GM23248 (cell line): ENCODE data around the gene SPATS2. TPM values are rescaled to one million over a fixed set of nuclear protein-coding genes. Genes with fewer than 3 reads are reported as not detected.

Source experiments
- DNase-seq: peaks from one replicate; pipeline ENCODE4 v3.0.0-alpha.2; 2015
- H2AFZ ChIP-seq: fragments of 200-600 bp; sonication (generic); 2 replicates; pipeline ENCODE4 v1.6.1; 2016; ENCODE audit warnings: antibody characterized with exemption
- H3F3A ChIP-seq: fragments of 200-600 bp; sonication (generic); 2 replicates; pipeline ENCODE4 v1.6.1; 2016; ENCODE audit warnings: mild to moderate bottlenecking, antibody characterized with exemption, mixed run types; ENCODE audit not compliant: insufficient read depth
- H3K27ac ChIP-seq: fragments of 200-600 bp; sonication (generic); 2 replicates; pipeline ENCODE4 v1.5.1; 2016; ENCODE audit warnings: mild to moderate bottlenecking
- H3K27me3 ChIP-seq: fragments of 200-600 bp; sonication (generic); replicated peaks from 2 replicates; pipeline ENCODE4 v1.6.1; 2016; ENCODE audit warnings: mild to moderate bottlenecking; ENCODE audit not compliant: insufficient read depth
- H3K36me3 ChIP-seq: fragments of 200-600 bp; sonication (generic); 2 replicates; pipeline ENCODE4 v1.6.1; 2016; ENCODE audit warnings: low read depth, mild to moderate bottlenecking
- H3K4me1 ChIP-seq: fragments of 200-600 bp; sonication (generic); 2 replicates; pipeline ENCODE4 v1.6.1; 2016; ENCODE audit warnings: mild to moderate bottlenecking; ENCODE audit not compliant: insufficient read depth
- H3K4me2 ChIP-seq: fragments of 200-600 bp; sonication (generic); one replicate; pipeline ENCODE4 v1.6.1; 2016; ENCODE audit warnings: mild to moderate bottlenecking; ENCODE audit not compliant: unreplicated experiment
- H3K4me3 ChIP-seq: fragments of 200-600 bp; sonication (generic); 2 replicates; pipeline ENCODE4 v1.5.1; 2016; ENCODE audit warnings: mild to moderate bottlenecking
- H3K79me2 ChIP-seq: fragments of 200-600 bp; sonication (generic); 2 replicates; pipeline ENCODE4 v1.6.1; 2016; ENCODE audit warnings: mild to moderate bottlenecking; ENCODE audit not compliant: insufficient read depth
- H3K9ac ChIP-seq: fragments of 200-600 bp; sonication (generic); 2 replicates; pipeline ENCODE4 v1.6.1; 2016; ENCODE audit warnings: mild to moderate bottlenecking
- H3K9me2 ChIP-seq: fragments of 200-600 bp; sonication (generic); 2 replicates; pipeline ENCODE4 v1.6.1; 2016; ENCODE audit warnings: mixed run types, mild to moderate bottlenecking, moderate library complexity; ENCODE audit not compliant: insufficient read depth
- H3K9me3 ChIP-seq: fragments of 200-600 bp; sonication (generic); one replicate; pipeline ENCODE4 v1.6.1; 2017; ENCODE audit warnings: low read depth
- H4K20me1 ChIP-seq: fragments of 200-600 bp; sonication (generic); 2 replicates; pipeline ENCODE4 v1.6.0; 2016; ENCODE audit not compliant: insufficient read depth
- EZH2 ChIP-seq: fragments of 200-600 bp; sonication (generic); IDR thresholded peaks from 2 replicates; pipeline ENCODE4 v1.6.1; 2018; ENCODE audit warnings: antibody characterized with exemption, mild to moderate bottlenecking; ENCODE audit not compliant: insufficient read depth, poor library complexity, severe bottlenecking
- EZH2phosphoT487 ChIP-seq: fragments of 200-600 bp; sonication (generic); IDR thresholded peaks from 2 replicates; pipeline ENCODE4 v1.6.1; 2018; ENCODE audit warnings: antibody characterized with exemption, moderate library complexity, mild to moderate bottlenecking, low read depth; ENCODE audit not compliant: insufficient read depth
- WGBS, 2 experiments: methylation state at CpG; one replicate each; pipeline ENCODE4 v1.1.6; 2015 to 2017; ENCODE audit warnings: low lambda C conversion rate in 2 of 2, low coverage in 1 of 2; ENCODE audit errors: missing lambda C conversion rate in 2 of 2; 5-methylcytosine and 5-hydroxymethylcytosine counted together
- in situ Hi-C: fragments of 300-500 bp; cut with MboI; formaldehyde crosslinking; loops from 2 replicates; pipeline ENCODE4 v1.15.0; 2020
- polyA plus RNA-seq: library from polyadenylated mRNA; unstranded; fragments of >200 nt; fragmentation: Nextera tagmentation; extraction: Ambion mirVana; gene quantifications from 2 replicates; pipeline ENCODE4 v1.2.1, GENCODE V29; 2016
- total RNA-seq: library from RNA; depleted of rRNA; stranded (reverse); fragments of >200 nt; shearing (Covaris generic); gene quantifications from 2 replicates; pipeline ENCODE4 v1.2.3, GENCODE V29; 2014

The SPATS2 gene
- total and polyA plus RNA-seq, 2 experiments from 2014 or later: 22.3 to 25.0 TPM

DNA sequence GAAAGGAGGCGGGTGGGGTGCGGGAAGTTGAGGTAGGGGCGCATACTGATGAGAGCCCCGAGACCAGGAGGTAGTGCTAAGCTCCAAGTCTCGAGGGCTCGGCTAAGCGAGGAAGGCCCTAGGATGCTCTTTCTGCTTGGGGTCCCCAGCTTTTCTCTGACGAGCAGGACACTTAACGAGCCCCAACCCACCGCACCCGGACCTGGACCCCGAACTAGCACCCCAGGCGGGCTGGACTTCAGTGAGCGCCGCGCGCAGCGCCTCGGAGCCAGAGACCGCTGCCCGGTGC, 25.5 kb upstream of the SPATS2 start:
- in situ Hi-C loops: no loop called here
- no peak for DNase-seq
- WGBS, 2 experiments: 29 to 32% methylated on average over 16 to 21 of the region's 21 CpGs
- no peaks in the 10 kb centered on the region for H3K36me3 ChIP-seq
- no peak overlapping the region for H3K9ac ChIP-seq
- peak overlapping the region; percentile 71; the same call in 1 of the 2 replicates for H2AFZ ChIP-seq
- H3K9me3 ChIP-seq: no peaks in the 10 kb centered on the region
- H3K9me2 ChIP-seq: no peaks in the 10 kb centered on the region
- H3K27me3 ChIP-seq: peaks cover 57% of the 10 kb centered on the region
- no peak overlapping the region for H3K4me3 ChIP-seq
- H3K4me1 ChIP-seq: peaks cover 17% of the 10 kb centered on the region
- H3K79me2 ChIP-seq: no peaks in the 10 kb centered on the region
- 0 out of 2 replicates have a peak, but pooled peaks cover 4% of the 10 kb centered on the region for H3F3A ChIP-seq
- H4K20me1 ChIP-seq: no peaks in the 10 kb centered on the region
- TF ChIP-seq EZH2phosphoT487: no peak
- no peak for TF ChIP-seq EZH2
- H3K4me2 ChIP-seq: peak overlapping the region; percentile 70
- no peak overlapping the region for H3K27ac ChIP-seq

DNA sequence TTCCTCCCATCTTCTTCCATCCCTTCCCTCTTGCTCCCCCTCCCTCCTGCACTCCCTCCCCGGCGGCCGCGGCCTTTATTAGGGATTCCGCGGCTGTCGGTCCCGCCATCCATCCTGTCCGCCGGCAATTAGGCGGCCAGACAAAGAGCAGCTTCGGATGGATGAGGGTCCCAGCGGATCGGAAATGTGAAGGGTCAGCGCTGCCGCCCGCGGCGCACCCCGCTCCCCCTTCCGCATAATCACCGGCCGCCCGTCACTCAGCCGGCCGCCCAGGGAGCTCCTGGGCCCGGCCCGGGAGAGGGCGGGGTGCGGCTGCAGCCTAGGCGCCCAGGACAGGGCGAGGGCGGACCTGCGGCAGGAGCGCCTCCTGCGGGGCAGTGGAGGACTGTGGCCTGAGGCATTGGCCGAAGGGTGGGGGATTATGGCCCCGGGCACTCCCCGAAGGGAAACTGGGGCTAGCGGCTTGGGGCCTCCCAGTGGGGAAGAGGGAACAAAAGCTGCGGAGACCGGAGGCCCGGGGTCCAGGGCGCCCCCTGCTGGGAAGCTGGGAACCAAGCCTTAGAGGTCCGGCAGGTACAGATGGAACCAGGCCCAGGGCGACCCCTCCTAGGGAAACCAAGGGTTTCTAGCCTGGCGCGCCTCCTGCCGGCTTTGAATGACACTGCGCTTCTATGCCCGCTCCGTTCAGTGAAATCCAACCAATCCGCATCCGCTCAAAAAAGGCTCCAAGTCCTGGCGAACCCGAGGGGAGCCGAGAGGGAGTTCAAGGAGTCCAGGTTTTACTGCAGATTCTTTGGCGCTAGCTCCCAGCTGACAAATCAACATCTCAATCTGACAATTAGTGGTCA, 25.0 kb upstream of the SPATS2 start:
- peak; percentile 81 for DNase-seq
- Histone ChIP-seq H3K4me1 (peaks cover 21% of the 10 kb centered on the region), H3K36me3 (no peaks in the 10 kb centered on the region), H3K4me2 (peak overlapping the region; percentile 70), H3K9ac (no peak overlapping the region), H3K27me3 (peaks cover 55% of the 10 kb centered on the region), H4K20me1 (no peaks in the 10 kb centered on the region), H3K79me2 (no peaks in the 10 kb centered on the region), H3F3A (0 out of 2 replicates have a peak, but pooled peaks cover 4% of the 10 kb centered on the region), H3K4me3 (peak overlapping the region; percentile 67), H2AFZ (peak overlapping the region; percentile 71), H3K27ac (no peak overlapping the region), H3K9me3 (no peaks in the 10 kb centered on the region), H3K9me2 (no peaks in the 10 kb centered on the region)
- WGBS, 2 experiments: 2 to 3% methylated on average over 52 to 58 of the region's 58 CpGs
- in situ Hi-C loops: no loop called here
- TF ChIP-seq EZH2 (peak; percentile 75), EZH2phosphoT487 (no peak)

DNA sequence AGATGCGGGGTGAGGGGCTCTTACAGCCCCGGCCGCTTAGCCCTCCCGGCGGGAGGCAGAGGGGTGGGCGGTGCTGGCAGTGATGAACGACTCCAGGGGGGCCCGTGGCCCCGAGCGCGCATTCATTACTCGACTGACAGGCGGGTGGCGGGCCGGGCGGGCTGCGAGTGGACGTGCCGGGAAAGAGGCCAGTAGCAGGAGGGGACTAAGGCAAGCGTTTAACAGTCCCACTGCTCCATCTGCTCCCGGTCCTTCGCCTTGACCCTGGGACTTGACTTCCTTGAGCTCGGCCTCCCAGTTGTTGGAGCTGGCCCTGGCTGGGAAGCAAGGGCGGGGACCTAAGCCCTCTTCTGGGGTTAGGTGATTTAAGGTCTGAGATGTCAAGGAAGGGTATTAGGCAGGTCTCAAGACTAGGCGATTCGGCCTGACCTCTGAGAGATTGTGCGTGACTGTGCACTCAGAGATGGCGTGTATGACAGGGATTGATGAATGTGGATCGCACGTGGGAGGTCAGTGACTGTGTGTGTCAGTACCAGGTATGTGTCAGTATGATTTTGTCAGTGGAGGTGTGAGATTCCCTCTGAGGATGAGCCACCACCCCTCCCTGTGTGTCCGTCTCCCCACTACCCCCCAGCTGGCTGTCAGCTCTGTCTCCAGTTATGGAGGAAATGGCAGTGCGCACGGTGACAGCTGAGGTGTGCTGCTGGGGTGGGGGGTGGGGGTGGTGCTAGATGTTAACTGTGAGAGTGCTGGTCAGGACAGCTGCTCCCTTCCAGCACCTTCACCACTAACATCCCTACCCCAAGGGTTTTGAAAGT, 24.1 kb upstream of the SPATS2 start:
- Histone ChIP-seq H4K20me1 (no peaks in the 10 kb centered on the region), H2AFZ (peak overlapping the region; percentile 71; the same call in 1 of the 2 replicates), H3K27ac (no peak overlapping the region), H3F3A (0 out of 2 replicates have a peak, but pooled peaks cover 4% of the 10 kb centered on the region), H3K4me2 (peak overlapping the region; percentile 70), H3K27me3 (peaks cover 52% of the 10 kb centered on the region), H3K4me1 (peaks cover 20% of the 10 kb centered on the region), H3K79me2 (no peaks in the 10 kb centered on the region), H3K36me3 (no peaks in the 10 kb centered on the region), H3K9ac (no peak overlapping the region), H3K9me2 (no peaks in the 10 kb centered on the region), H3K9me3 (no peaks in the 10 kb centered on the region), H3K4me3 (peak overlapping the region; percentile 67)
- WGBS, 2 experiments: 6 to 7% methylated on average over 21 to 33 of the region's 33 CpGs
- peak; percentile 33 for DNase-seq
- TF ChIP-seq EZH2: no peak
- TF ChIP-seq EZH2phosphoT487: no peak
- in situ Hi-C loops: no loop called here

DNA sequence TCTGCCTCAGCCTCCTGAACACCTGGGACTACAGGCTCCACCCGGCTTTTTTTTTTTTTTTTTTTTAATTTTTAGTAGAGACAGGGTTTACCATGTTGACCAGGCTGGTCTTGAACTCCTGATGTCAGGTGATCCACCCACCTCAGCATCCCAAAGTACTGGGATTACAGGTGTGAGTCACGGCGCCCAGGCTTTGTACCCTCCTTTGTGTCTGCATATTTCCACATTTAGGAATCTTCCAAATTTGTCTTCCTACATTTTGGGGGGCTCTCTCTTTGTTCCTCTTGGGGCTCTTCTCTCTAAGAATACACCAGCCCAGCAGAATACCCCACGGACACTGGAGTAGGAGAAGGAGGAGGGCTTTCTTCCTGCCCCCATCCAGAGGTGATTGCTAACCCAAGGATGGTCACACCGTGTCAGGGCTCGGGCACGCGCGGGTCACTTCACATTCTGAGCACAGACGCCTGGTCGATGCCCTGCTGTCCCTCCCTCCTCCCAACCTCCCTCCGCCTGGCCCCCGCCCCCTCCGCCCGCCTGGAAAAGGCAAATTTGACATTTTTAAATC, 22.7 kb upstream of the SPATS2 start:
- 15 to 22% methylated on average over 14 to 15 of the region's 15 CpGs for WGBS, 2 experiments
- peaks cover 20% of the 10 kb centered on the region for H3K4me1 ChIP-seq
- H3K9me3 ChIP-seq: no peaks in the 10 kb centered on the region
- H3K4me3 ChIP-seq: no peak overlapping the region
- H3K27me3 ChIP-seq: peaks cover 52% of the 10 kb centered on the region
- no peaks in the 10 kb centered on the region for H3K9me2 ChIP-seq
- in situ Hi-C loops: no loop called here
- H4K20me1 ChIP-seq: no peaks in the 10 kb centered on the region
- H2AFZ ChIP-seq: no peak overlapping the region
- H3K79me2 ChIP-seq: no peaks in the 10 kb centered on the region
- no peaks in the 10 kb centered on the region for H3K36me3 ChIP-seq
- no peak overlapping the region for H3K4me2 ChIP-seq
- no peak overlapping the region for H3K27ac ChIP-seq
- H3K9ac ChIP-seq: no peak overlapping the region
- H3F3A ChIP-seq: 0 out of 2 replicates have a peak, but pooled peaks cover 4% of the 10 kb centered on the region
- no peak for TF ChIP-seq EZH2
- TF ChIP-seq EZH2phosphoT487: no peak
- DNase-seq: no peak
